ENCODE results near the gene KIAA1328.
"Not testable (repeated sequence)": the region's sequence is repeated elsewhere in the genome, so short reads cannot be mapped to it uniquely, and the experiment has no call there.

KIAA1328 gene

GRCh38 chr18:36888778-36889177, 59.9 kb downstream of the KIAA1328 start:
- DNase-seq, result no peak

GRCh38 chr18:36889321-36889720, 60.4 kb downstream of the KIAA1328 start:
- DNase-seq, result no peak

GRCh38 chr18:36889742-36890141, 60.8 kb downstream of the KIAA1328 start:
- no peak for DNase-seq

DNA sequence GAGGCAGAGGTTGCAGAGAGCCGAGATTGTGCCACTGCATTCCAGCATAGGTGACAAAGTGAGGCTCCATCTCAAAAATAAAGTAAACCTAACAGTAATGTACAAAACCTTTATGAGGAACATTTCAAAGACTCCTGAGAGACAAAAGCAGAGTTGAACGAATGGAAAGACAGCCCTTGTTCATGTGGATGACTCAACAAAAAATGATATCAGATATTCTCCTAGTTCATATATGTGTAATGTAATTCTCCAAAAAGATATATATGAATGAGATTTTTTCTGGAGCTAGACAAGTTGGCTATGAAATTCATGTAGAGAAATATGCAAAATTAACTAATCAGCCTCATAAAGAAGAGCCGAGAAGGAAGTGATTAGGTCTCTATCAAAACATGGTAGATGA, 61.7 kb downstream of the KIAA1328 start:
- DNase-seq, result no peak

GRCh38 chr18:36893227-36893626, 64.3 kb downstream of the KIAA1328 start:
- no peak for DNase-seq

DNA sequence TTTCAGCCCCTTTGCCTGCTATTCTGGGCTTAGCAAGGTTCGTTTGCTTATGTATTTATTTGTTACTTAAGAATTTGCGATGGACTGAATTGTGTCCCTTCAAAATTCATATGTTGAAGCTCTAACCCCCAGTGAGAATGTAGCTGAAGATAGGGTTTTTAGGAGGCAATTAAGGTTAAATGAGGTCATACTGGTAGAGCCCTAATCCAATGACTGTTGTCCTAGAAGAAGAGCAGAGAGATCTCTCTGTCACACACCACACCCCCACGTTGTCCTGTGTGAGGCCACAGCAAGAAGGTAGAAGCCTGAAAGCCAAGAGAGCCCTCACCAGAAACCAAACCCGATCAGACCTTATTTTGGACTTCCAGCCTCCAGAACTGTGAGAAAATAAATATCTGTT, 66.7 kb downstream of the KIAA1328 start:
- no peak for DNase-seq

DNA sequence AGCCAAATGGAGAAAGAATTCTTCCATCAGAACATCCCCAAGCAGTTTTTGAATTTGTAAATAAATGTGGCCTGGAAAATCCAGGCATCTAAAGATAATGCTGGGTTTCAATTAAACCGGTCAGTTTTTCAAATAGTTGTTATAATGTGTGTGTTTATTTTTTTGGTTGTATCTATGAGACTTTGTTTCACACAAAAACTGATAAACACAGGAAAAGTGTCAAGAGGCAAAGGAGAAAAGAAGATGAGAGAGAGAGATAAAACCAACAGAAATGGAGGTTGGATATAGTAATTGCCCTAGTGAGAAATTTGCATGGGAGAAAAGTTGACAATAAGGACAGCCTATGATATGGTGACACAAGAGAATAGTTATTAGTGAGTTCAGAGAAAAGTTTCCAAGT, 68.3 kb downstream of the KIAA1328 start:
- no peak for DNase-seq

- no peak for DNase-seq
These were observed 70.4 kb downstream of the KIAA1328 start for GRCh38 chr18:36899289-36899688.

GRCh38 chr18:36900466-36900865, 71.5 kb downstream of the KIAA1328 start:
- DNase-seq, result no peak

GRCh38 chr18:36901277-36901701, 72.4 kb downstream of the KIAA1328 start:
- no peak for DNase-seq

DNA sequence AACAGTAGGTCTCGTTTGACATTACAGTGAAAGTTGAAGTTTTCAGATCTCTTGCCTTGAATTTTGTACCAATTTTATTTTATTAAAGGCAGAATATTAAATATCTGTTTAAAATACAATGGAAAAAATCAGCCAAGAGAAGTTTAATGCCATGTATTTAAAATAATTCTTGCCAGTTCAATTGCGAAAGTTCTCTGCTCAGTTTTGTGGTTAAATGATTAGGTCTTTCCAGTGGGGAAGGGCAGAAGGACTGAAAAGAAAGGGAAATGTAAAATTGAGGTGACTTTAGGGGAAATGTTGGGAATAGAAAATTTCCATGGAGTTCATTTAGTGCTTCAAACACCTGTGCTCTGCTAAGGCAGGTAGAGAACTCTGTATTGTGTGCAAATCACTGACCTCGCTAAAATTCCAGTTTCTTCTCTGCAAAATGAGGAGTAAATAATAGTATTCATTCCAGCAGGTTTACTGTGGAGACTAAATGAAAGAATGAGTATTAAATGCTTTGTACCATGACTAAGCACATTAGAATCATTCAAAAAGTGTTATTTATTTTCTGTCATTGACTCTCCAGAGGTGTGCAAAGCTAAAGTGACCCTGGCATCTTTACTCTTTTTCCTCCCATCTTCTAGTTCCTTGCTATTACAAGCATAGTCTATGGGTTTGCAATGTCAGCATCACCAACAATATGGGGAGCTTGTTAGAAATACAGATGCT, 74.4 kb downstream of the KIAA1328 start:
- DNase-seq, result no peak

DNA sequence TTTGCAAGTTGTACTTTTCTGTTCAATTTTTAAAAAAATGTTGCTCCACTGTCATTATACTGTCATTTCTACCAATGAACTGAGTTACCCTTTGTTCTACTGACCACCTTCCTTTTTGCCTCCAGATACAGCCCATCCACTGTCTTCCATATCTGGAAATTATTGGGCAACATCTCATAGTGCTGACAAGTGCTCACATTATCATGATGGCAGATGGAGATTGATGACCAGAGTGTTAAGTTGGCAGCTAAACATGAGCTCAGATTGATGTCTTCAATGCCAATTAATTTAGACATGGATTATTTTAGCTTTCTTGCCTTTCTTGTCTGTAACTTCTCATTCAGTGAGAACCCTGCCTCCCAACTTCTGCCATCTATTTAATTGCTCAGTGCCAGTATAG, 76.6 kb downstream of the KIAA1328 start:
- DNase-seq, result no peak

DNA sequence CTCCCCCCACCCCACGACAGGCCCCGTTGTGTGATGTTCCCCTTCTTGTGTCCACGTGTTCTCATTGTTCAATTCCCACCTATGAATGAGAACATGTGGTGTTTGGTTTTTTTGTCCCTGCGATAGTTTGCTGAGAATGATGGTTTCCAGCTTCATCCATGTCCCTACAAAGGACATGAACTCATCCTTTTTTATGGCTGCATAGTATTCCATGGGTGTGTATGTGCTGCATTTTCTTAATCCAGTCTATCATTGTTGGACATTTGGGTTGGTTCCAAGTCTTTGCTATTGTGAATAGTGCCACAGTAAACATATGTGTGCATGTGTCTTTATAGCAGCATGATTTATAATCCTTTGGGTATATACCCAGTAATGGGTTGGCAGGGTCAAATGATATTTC, 80.4 kb downstream of the KIAA1328 start:
- not testable (repeated sequence) for DNase-seq

DNA sequence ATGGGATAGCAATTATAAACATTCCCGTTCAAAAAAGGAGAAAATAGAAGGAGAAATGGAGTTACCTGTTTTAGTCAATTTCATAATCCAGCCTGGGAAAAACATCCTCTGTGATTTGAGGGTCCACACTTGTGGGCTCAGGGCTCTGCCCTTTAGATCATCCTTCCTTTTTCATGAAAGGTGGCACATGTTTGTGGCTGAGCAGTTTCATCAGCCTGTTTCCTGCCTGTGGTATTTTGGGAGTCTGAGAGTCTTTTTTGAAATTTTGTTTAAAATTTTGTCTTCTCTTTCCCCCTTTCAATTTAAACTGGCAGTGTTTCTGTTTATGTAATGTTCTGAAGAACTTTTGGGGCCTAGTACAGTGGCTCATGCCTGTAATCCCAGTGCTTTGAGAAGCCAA, 84.0 kb downstream of the KIAA1328 start:
- no peak for DNase-seq

DNA sequence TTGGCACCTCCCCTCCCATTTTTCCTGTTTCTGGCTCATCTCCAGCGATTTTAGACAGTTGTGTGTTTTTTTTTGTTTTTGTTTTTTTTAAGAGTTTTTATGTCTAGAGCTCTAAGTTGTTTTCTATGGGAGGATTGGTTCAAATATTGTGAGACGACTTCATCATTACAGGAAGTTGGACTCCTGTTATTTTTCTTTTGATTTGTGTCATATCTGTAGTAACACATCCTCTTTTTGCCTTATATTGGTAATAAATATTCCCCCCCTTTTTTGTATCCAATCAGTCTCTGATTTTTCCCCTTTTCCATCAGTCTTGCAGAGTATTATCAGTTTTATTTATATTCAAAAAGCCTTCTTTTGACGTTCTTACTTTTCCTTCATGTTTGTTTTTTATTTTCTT, 89.0 kb downstream of the KIAA1328 start:
- DNase-seq, result no peak

DNA sequence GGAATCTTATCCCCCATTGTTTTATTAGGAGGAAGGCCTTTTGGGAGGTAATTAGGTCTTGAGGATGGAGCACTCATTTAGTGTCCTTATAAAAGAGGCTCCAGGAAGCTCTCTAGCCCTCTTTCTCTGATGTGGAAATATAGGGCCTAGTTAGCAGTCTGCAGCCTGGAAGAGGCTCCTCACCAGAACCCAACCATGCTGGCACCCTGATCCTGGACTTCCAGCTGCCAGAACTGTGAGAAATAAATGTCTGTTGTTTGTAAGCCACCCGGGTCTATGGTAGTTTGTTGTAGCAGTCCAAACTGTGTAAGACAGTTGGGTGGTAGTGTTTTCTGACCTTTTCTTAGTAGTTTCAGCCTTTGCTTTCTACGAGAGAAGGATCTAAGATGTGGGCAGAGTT, 100.7 kb downstream of the KIAA1328 start:
- no peak for DNase-seq

DNA sequence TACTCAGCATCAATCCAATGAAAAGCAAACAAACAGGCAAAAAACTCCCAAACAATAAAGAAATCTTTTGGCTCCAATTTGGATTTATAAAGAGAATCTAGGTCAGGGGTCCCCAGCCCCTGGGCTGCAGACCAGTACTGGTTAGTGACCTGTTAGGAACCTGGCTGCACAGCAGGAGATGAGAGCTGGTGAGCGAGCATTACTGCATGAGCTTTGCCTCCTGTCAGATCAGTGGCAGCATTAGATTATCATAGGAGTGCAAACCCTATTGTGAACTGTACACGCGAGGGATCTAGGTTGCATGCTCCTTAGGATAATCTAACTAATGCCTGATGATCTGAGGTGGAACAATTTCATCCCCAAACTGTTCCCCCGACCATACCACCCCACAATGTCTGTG, 102.2 kb downstream of the KIAA1328 start:
- no peak for DNase-seq

- DNase-seq, result no peak
These were observed 104.6 kb downstream of the KIAA1328 start for GRCh38 chr18:36933552-36933951.

DNA sequence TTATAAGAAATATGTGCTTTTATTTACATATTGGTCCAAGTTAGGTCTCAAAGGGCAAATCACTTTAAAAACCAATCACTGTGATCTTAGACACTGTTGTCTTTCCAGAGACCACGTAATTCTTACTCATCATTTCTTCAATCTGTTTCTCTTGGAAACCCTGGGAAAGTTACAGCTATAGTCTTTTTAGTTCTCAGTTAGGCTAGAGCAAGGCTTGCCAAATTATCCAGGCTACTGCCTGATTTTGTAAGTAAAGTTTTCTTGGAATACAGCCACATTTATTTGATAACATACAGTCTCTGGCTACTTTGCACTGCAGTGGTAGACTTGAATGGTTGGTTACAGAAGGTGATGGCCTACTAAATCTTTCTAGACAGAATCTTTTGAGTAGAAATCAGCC, 106.0 kb downstream of the KIAA1328 start:
- no peak for DNase-seq

DNA sequence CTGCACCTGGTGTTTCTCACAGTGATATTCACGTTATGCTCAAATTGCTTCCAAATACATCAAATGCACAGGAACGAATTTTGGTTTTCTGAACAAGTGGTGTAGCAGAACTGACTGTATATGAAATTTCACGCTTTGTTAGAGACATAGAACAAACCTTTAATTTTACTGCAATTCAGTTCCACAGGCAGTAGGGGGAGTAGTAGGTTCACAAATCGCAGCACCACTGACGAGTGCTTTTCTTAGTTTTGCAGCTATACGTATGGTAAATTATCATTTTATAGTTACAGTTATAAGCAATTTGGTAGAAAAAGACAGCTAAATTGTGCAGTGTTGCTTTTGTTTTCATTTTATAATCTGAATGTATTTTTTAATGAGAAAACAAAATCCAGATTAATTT, 113.3 kb downstream of the KIAA1328 start:
- no peak for DNase-seq

DNA sequence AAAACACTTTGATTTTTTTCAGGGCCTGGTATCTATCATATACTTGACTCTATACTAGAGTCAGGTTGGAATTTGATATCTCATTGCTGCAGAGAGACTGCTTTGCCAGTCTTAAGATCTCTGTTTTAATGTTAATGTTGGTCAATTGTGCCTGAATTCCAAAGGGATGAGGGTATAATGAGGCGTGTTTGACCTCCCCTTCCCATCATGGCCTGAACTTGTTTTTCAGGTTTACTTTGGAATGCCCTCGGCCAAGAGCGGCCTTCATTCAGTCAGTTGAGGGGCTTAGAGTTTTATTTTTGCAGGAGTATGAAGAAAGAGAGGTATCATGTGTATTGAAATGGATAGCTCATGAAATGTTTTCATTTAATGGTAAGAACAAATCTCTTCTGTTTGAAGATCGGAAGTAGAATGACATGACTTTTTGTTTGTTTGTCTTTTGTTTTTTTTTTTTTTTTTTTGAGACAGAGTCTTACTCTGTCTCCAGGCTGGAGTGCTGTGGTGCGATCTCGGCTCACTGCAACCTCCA, 119.0 kb downstream of the KIAA1328 start:
- DNase-seq, result no peak

DNA sequence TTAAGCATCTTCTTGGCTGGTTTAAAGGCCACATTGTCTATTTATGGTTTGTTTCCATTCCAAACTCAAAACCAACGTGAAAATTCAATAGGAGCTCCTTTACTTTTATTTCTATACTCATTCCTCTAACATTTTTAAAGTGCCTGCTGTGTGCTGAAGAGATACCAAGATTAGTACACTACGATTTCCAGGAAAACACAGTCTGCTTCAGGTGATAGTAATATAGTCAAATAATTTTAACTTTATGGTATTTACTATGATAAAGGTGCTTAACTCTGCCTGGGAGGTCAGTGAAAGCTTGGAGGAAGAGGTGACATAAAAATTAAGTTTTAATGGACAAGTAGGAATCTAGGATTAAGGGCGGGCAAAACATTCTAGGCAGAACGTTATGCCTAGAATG, 121.4 kb downstream of the KIAA1328 start:
- no peak for DNase-seq

GRCh38 chr18:36950960-36951359, 122.0 kb downstream of the KIAA1328 start:
- no peak for DNase-seq

DNA sequence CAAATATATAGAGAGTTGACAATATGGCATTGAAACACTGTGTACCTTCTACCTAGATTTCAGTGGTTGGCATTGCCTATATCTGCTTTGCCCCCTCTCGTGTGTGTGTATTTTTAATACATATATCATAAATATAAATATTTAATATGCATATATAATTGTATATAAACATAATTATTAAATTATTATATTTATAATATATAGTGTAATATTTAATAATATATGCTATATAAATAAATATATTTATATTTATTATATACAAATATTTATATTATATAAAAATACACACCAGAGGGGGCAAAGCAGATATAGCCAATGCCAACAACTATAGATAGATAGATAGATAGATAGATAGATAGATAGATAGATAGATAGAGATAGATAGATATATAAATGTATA, 124.1 kb downstream of the KIAA1328 start:
- DNase-seq, result no peak

- DNase-seq, result no peak
These were observed 131.1 kb downstream of the KIAA1328 start for GRCh38 chr18:36960038-36960437.

Measured in effector CD4-positive, alpha-beta T cell (primary cell).